GM18499 (cell line): ENCODE data around the gene LRRC41.
"Not testable (repeated sequence)": the region's sequence is repeated elsewhere in the genome, so short reads cannot be mapped to it uniquely, and the experiment has no call there.

Experiments used
- ATAC-seq: cut with Tn5 transposase; IDR thresholded peaks from one replicate; pipeline ENCODE4 v1.9.1; 2021; ENCODE audit warnings: moderate number of reproducible peaks; ENCODE audit not compliant: insufficient read depth, unreplicated experiment

The LRRC41 gene

GRCh38 chr1:46246548-46247435 lies 56.6 kb downstream of the LRRC41 start:
- peak; percentile 24 for ATAC-seq

DNA sequence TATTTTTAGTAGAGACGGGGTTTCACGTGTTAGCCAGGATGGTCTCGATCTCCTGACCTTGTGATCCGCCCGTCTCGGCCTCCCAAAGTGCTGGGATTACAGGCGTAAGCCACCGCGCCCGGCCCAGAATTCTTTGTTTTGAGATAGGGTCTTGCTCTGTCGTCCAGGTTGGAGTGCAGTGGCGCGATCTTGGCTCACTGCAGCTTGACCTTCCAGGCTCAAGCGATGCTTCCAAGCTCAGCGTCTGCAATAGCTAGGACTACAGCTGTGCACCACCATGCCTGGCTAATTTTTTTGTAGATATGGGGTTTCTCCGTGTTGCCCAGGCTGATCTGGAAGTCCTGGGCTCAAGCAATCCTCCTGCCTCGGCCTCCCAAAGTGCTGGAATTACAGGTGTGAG lies 57.3 kb downstream of the LRRC41 start:
- not testable (repeated sequence) for ATAC-seq

DNA sequence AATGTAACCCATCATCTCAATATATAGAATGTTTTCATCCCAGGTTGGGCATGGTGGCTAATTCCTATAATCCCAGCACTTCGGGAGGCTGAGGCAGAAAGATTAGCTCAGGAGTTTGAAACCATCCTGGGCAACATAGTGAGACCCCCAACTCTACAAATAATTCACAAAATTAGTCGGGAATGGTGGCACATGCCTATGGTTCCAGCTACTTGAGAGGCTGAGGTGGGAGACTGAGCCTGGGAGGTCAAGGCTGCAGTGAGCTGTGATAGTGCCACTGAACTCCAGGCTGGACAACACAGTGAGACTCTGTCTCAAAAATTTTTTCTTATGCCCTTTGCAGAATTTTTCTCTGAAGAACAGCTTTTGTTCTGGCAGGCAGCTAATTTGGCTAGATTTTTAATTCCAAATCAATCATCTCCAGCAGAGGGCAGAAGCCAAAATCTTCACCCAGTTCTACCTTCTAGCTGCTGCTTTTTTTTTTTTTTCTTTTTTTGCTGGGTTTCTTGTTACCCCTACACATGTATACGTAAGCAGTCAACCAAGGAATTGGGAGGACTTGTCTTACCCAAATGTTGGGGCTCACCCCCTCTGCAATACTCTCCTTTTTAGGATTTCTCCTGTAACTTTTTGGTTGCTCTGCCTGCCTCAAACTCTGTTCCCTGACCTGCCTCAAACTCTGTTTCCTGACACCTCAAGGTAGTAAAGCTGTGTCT lies 58.6 kb downstream of the LRRC41 start:
- ATAC-seq: no peak

- ATAC-seq: not testable (repeated sequence)
Measured at GRCh38 chr1:46243831-46244230, 59.6 kb downstream of the LRRC41 start.

GRCh38 chr1:46242918-46243317 lies 60.5 kb downstream of the LRRC41 start:
- ATAC-seq: no peak

DNA sequence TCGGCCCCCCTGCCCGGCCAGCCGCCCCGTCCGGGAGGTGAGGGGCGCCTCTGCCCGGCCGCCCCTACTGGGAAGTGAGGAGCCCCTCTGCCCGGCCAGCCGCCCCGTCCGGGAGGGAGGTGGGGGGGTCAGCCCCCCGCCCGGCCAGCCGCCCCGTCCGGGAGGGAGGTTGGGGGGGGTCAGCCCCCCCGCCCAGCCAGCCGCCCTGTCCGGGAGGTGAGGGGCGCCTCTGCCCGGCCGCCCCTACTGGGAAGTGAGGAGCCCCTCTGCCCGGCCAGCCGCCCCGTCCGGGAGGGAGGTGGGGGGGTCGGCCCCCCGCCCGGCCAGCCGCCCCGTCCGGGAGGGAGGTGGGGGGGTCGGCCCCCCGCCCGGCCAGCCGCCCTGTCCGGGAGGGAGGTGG lies 61.7 kb downstream of the LRRC41 start:
- not testable (repeated sequence) for ATAC-seq

- ATAC-seq: not testable (repeated sequence)
Measured at GRCh38 chr1:46238865-46239264, 64.6 kb downstream of the LRRC41 start.

GRCh38 chr1:46236882-46237281 lies 66.5 kb downstream of the LRRC41 start:
- no peak for ATAC-seq

DNA sequence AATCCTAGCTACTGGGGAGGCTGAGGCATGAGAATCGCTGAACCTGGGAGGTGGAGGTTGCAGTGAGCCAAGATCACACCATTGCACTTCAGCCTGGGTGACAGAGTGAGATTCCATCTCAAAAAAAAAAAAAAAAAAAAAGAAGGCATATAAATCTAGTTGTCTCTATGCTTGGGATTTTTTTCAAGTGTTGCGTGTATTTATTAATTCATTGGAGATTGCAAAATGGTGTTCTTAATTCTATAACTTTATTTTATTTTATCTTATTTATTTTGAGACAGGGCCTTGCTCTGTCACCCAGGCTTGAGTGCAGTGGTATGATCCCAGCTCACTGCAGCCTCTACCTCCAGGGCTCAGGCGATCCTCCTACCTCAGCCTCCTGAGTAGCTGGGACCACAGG lies 72.2 kb downstream of the LRRC41 start:
- not testable (repeated sequence) for ATAC-seq
